Measurements from ENCODE around the gene VPS13D.

Gene VPS13D

DNA sequence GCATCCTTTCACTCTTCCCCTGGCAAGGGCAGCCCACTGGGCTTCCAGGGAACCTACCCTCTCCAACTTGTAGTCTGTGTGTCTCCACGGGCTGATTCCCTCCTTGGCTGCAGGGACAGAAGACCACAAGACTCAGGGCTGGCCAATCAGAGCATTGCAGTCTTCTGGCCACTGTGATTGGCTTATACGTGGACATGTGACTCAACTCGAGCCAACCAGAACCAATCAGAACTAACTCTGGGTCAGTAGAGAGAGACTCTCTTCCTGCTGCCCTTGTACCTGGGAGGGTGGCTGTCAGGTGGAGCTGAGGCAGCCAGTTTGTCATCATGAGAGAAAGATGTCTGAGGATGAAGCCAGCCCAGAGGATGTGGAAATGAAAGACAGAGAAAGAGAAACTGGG is 324.1 kb downstream of the VPS13D start:
- DNase-seq (ENCODE audit: low read depth), result no peak

GRCh38 chr1:12554521-12555305 is 324.9 kb downstream of the VPS13D start:
- DNase-seq (ENCODE audit: low read depth), result no peak

GRCh38 chr1:12555411-12556367 is 325.9 kb downstream of the VPS13D start:
- DNase-seq (ENCODE audit: low read depth), result no peak

- no peak for DNase-seq (ENCODE audit: low read depth)
These were observed 326.6 kb downstream of the VPS13D start for GRCh38 chr1:12556368-12556930.

- no peak for DNase-seq (ENCODE audit: low read depth)
These were observed 327.4 kb downstream of the VPS13D start for GRCh38 chr1:12556957-12557935.

- no peak for DNase-seq (ENCODE audit: low read depth)
These were observed 331.3 kb downstream of the VPS13D start for GRCh38 chr1:12561121-12561520.

Data from activated gamma-delta T cell treated with anti-CD3 and anti-CD28 coated beads, Interleukin-2, amount 50 U/mL, for 16 hours (primary cell).